NT2/D1 (cell line): ENCODE data around the gene CYP1A1.
"Not testable (repeated sequence)": the region's sequence is repeated elsewhere in the genome, so short reads cannot be mapped to it uniquely, and the experiment has no call there.

Experiments used
- DNase-seq: peaks from one replicate; pipeline ENCODE4 v3.0.0-alpha.2; 2011; ENCODE audit warnings: low read depth, low spot score
- H3K27me3 ChIP-seq: 2 replicates; pipeline ENCODE4 v1.6.0; 2011; ENCODE audit warnings: mild to moderate bottlenecking; ENCODE audit not compliant: insufficient read length, insufficient read depth
- H3K36me3 ChIP-seq: 2 replicates; pipeline ENCODE4 v1.6.1; 2011; ENCODE audit warnings: mild to moderate bottlenecking, low read length, mixed read lengths; ENCODE audit not compliant: insufficient read depth, insufficient read length
- H3K4me1 ChIP-seq: 2 replicates; pipeline ENCODE4 v1.5.1; 2011; ENCODE audit not compliant: insufficient read depth, insufficient read length
- H3K4me3 ChIP-seq: 2 replicates; pipeline ENCODE4 v1.5.1; 2011; ENCODE audit warnings: low read depth; ENCODE audit not compliant: insufficient read length
- H3K9ac ChIP-seq: 2 replicates; pipeline ENCODE4 v1.6.0; 2011; ENCODE audit warnings: low read depth; ENCODE audit not compliant: insufficient read length
- H3K9me3 ChIP-seq: 2 replicates; pipeline ENCODE4 v1.5.1; 2011; ENCODE audit warnings: mild to moderate bottlenecking, low read length; ENCODE audit not compliant: insufficient read depth
- SUZ12 ChIP-seq: IDR thresholded peaks from 2 replicates; pipeline ENCODE4 v1.6.1; 2011; ENCODE audit not compliant: insufficient read length, insufficient read depth; ENCODE audit errors: extremely low read depth
- YY1 ChIP-seq: IDR thresholded peaks from 2 replicates; pipeline ENCODE4 v1.6.1; 2011; ENCODE audit not compliant: insufficient read length, insufficient read depth
- ZNF274 ChIP-seq: IDR thresholded peaks from 2 replicates; pipeline ENCODE4 v1.6.1; 2011; ENCODE audit warnings: mild to moderate bottlenecking, low read depth, low read length

Gene CYP1A1

DNA sequence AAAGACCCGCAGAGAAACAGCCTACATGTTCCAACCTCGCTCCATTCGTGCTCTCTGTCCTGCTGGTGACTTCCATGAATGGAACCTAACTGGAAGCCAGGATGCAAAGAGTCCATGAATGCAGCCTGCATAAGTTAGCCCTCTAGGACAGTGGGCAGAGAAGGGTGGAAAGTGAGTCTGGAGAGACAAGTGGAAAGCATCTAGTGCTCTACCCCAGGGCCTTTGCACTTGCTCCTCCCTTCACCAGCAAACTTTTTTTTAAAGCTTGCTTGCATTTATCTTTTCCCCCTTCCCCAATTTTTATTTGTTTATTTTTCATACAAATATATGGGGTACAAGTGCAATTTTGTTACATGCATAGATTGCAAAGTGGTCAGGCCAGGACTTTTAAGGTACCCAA is 7.9 kb upstream of the CYP1A1 start:
- H3K27me3 ChIP-seq: peaks cover 18% of the 10 kb centered on the region
- no peaks in the 10 kb centered on the region for H3K36me3 ChIP-seq
- H3K9ac ChIP-seq: no peak overlapping the region
- peaks cover 2% of the 10 kb centered on the region for H3K4me1 ChIP-seq
- H3K9me3 ChIP-seq: no peaks in the 10 kb centered on the region; the same call in 1 of the 2 replicates
- DNase-seq: no peak
- no peak for TF ChIP-seq ZNF274
- no peak for TF ChIP-seq SUZ12
- no peak for TF ChIP-seq YY1
- H3K4me3 ChIP-seq: no peak overlapping the region

GRCh38 chr15:74732846-74733245 is 7.5 kb upstream of the CYP1A1 start:
- Histone ChIP-seq H3K4me3 (no peak overlapping the region), H3K36me3 (no peaks in the 10 kb centered on the region), H3K4me1 (peaks cover 2% of the 10 kb centered on the region), H3K9ac (no peak overlapping the region), H3K9me3 (peaks cover 3% of the 10 kb centered on the region; the same call in 1 of the 2 replicates), H3K27me3 (peaks cover 20% of the 10 kb centered on the region)
- TF ChIP-seq SUZ12: no peak
- no peak for DNase-seq

DNA sequence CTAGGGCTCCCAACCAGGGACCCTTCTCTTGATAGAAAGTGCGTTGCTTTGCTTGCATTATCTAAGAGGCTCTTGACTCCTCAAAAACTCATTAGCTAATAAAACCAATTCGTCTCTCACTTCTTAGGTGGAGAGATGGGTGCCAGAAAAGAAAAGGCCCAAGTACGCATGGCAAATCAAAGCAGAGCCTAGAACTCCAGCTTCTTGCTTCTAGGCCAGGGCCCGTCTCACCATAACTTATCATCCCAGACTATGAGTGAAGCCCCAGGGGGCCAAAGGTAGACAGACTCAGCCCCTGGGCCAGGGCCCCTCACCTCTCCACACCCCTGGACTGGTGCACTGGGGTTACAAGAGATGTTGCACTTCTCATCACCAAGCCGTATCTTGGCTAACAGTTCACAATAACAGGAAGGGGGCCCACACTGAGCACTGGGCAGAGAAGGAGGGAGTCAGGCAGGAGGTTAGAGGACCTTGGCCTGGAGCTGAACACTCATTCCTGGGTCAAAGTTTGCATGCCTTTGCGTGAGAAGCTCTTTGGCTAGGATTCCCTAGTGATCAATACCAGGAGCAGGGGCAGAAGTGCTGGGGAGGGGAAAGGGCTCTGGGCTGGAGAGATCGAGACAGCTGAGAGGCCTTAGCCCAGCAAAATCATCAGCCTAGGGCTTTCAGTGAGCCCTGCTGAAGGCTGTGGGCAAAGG is 5.4 kb upstream of the CYP1A1 start:
- no peak overlapping the region for H3K4me3 ChIP-seq
- H3K36me3 ChIP-seq: no peaks in the 10 kb centered on the region
- H3K9me3 ChIP-seq: peaks cover 6% of the 10 kb centered on the region; the same call in 1 of the 2 replicates
- H3K9ac ChIP-seq: no peak overlapping the region
- peaks cover 36% of the 10 kb centered on the region for H3K27me3 ChIP-seq
- TF ChIP-seq YY1: no peak
- no peak for TF ChIP-seq ZNF274
- no peak for TF ChIP-seq SUZ12
- peaks cover 9% of the 10 kb centered on the region for H3K4me1 ChIP-seq
- no peak for DNase-seq

- Histone ChIP-seq H3K4me1 (peaks cover 13% of the 10 kb centered on the region), H3K27me3 (peaks cover 46% of the 10 kb centered on the region)
- H3K9ac ChIP-seq, H3K36me3 ChIP-seq, H3K4me3 ChIP-seq, DNase-seq, H3K9me3 ChIP-seq: not testable (repeated sequence)
Measured at GRCh38 chr15:74729372-74729771, 4.0 kb upstream of the CYP1A1 start.

- not testable (repeated sequence) for H3K9ac ChIP-seq, H3K4me3 ChIP-seq, H3K9me3 ChIP-seq, H3K36me3 ChIP-seq, DNase-seq
- Histone ChIP-seq H3K4me1 (peaks cover 13% of the 10 kb centered on the region), H3K27me3 (peaks cover 49% of the 10 kb centered on the region)
Measured at GRCh38 chr15:74728699-74729098, 3.4 kb upstream of the CYP1A1 start.

GRCh38 chr15:74727727-74728126 is 2.4 kb upstream of the CYP1A1 start:
- DNase-seq: no peak
- H3K27me3 ChIP-seq: peaks cover 44% of the 10 kb centered on the region
- no peak overlapping the region for H3K9ac ChIP-seq
- H3K9me3 ChIP-seq: peaks cover 6% of the 10 kb centered on the region; the same call in 1 of the 2 replicates
- TF ChIP-seq YY1 (no peak), ZNF274 (no peak), SUZ12 (no peak)
- H3K4me3 ChIP-seq: no peak overlapping the region
- no peaks in the 10 kb centered on the region for H3K36me3 ChIP-seq
- peaks cover 13% of the 10 kb centered on the region for H3K4me1 ChIP-seq

- peaks cover 13% of the 10 kb centered on the region for H3K4me1 ChIP-seq
- H3K27me3 ChIP-seq: peaks cover 49% of the 10 kb centered on the region
- H3K9ac ChIP-seq: peak overlapping the region; percentile 73
- H3K9me3 ChIP-seq: peaks cover 6% of the 10 kb centered on the region; the same call in 1 of the 2 replicates
- no peak for DNase-seq
- peak overlapping the region; percentile 68 for H3K4me3 ChIP-seq
- TF ChIP-seq YY1 (no peak), SUZ12 (no peak), ZNF274 (no peak)
- H3K36me3 ChIP-seq: no peaks in the 10 kb centered on the region
Measured at GRCh38 chr15:74726774-74727164, 1.4 kb upstream of the CYP1A1 start.
